NCI-H1048 (cell line): ENCODE results near the gene ELF3.
"Not testable (repeated sequence)": the region's sequence is repeated elsewhere in the genome, so short reads cannot be mapped to it uniquely, and the experiment has no call there.

ENCODE experiments used
- DNase-seq: peaks from one replicate; lab custom pipeline; 2025; lab: John Stamatoyannopoulos, UW

ELF3 gene

GRCh38 chr1:202007805-202008489, 2.4 kb upstream of the ELF3 start:
- no peak for DNase-seq

DNA sequence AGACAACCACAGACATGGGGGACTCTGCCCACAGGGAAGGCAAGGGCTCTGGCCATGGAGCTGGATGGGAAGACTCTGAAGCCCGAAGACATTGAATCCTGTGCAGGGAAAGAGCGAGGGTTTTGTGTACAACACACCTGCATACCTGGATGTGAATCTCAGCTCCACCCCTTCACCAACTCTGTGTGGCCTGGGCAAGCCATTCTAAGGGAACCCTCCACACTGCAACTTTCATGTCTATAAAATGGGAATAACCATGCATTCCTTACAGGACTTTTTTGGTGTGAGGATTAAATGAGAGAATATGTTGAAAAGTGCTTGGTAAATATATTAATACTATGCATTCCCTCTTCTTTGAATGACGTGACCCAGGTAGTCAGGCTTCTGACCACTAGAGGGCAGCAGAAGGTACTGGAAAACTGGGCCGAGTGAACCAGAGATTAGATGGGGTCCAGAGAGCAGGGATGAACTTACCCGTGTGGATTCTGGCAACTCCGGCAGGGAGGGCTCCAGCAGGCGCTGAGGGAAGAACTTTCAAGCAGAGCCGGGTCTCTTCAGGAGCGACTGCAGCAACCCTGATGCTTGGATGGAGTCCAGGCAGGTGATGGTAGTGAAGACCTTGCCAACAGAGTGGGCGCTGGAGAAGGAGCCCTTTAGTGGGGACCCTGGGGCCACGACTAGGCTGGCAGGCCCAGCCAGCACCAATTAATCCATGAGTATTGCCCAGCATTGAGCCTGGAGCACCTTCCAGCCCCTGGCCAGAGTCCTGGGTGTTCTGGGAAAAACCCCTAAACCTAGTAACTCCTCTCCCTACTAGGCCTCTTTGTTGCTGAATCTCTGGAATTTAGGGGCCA, 834 bp upstream of the ELF3 start:
- DNase-seq, result peak; percentile 84

DNA sequence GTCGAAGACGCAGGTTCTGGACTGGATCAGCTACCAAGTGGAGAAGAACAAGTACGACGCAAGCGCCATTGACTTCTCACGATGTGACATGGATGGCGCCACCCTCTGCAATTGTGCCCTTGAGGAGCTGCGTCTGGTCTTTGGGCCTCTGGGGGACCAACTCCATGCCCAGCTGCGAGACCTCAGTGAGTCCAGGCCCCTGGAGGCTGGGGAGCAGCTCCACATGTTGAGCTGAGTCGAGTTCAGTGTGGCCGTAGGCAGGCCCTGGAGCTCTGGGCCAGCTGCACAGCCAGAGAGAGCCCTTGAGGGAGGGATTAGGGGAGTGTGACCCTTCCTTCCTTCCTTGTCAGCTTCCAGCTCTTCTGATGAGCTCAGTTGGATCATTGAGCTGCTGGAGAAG, 1.6 kb downstream of the ELF3 start:
- DNase-seq, result no peak

DNA sequence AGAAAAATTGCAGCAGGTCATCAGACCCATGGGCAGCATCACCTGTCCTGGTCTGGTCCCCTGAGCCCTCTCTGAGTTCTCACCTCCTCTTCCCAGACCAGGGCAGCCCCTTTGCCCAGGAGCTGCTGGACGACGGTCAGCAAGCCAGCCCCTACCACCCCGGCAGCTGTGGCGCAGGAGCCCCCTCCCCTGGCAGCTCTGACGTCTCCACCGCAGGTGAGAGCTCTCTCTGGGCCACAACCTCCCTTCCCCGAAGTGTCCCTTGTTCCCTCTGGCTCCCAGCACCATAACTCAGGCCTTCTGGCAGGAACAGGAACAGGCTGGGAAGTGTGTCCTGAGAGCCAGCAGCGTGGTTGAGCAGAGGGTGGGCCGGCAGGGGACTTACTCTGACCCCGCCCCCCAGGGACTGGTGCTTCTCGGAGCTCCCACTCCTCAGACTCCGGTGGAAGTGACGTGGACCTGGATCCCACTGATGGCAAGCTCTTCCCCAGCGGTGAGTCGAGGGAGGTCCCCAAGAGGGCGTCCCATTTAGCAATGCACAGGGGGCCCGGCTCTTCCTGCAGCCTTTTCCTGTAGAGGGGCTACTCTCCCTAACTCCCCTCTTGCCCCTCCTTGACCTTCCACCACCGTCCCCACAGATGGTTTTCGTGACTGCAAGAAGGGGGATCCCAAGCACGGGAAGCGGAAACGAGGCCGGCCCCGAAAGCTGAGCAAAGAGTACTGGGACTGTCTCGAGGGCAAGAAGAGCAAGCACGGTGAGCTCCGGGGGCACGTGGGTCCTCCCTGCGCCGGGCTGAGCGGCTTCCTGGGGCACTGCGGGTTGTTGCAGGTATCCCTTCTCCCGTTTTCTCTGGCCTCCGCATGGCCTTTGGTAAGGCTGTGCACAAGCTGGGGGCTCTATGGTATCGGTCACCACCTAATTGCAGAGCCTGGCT, 2.4 kb downstream of the ELF3 start:
- no peak for DNase-seq

GRCh38 chr1:202013603-202014002, 3.2 kb downstream of the ELF3 start:
- no peak for DNase-seq

- DNase-seq, result no peak
Measured at GRCh38 chr1:202014060-202014459, 3.7 kb downstream of the ELF3 start.

- DNase-seq, result no peak
Measured at GRCh38 chr1:202014915-202015661, 4.7 kb downstream of the ELF3 start.

DNA sequence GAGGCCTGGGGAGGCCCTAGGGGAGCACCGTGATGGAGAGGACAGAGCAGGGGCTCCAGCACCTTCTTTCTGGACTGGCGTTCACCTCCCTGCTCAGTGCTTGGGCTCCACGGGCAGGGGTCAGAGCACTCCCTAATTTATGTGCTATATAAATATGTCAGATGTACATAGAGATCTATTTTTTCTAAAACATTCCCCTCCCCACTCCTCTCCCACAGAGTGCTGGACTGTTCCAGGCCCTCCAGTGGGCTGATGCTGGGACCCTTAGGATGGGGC, 5.2 kb downstream of the ELF3 start:
- no peak for DNase-seq

- DNase-seq, result no peak
Measured at GRCh38 chr1:202016022-202016810, 5.8 kb downstream of the ELF3 start.

- DNase-seq, result no peak
Measured at GRCh38 chr1:202016811-202017748, 6.7 kb downstream of the ELF3 start.

- DNase-seq, result no peak
Measured at GRCh38 chr1:202017749-202018467, 7.5 kb downstream of the ELF3 start.

GRCh38 chr1:202018468-202019234, 8.3 kb downstream of the ELF3 start:
- no peak for DNase-seq

DNA sequence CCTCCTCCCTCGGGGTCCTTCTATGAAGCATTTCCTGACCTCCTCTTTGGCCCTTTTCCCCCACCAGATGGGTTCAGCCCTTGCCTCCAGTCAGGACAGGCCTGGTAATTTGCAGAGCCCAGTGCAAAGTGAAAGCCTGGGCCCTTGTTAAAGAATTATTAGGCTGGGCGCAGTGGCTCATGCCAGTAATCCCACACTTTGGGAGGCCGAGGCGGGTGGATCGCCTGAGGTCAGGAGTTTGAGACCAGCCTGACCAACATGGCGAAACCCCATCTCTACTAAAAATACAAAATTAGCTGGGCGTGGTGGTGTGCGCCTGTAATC, 8.8 kb downstream of the ELF3 start:
- DNase-seq, result not testable (repeated sequence)

GRCh38 chr1:202023001-202023433, 12.6 kb downstream of the ELF3 start:
- DNase-seq, result no peak

DNA sequence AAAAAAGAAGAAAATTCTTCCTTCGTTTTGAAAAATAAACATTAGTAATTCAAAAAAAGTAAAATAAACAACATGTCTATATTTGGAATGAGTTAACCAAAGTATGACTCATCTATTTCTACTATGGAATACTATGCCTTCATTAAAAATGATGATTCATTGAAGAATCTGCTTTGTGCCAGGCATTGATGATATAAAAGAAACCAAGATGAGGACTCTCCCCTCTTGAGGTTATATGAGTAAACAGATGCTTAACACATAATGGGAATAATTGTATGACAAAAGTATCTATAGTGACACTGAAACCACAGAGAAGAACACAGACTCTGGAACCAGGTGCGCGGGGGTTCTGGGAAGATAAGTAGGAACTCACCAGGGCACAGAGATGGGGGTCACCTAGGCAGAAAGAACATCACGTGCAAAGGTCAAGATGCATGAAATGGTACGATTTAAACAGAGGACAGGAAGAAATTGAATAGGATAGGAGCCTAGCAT, 18.8 kb downstream of the ELF3 start:
- DNase-seq, result no peak

- no peak for DNase-seq
Measured at GRCh38 chr1:202029727-202030126, 19.3 kb downstream of the ELF3 start.

DNA sequence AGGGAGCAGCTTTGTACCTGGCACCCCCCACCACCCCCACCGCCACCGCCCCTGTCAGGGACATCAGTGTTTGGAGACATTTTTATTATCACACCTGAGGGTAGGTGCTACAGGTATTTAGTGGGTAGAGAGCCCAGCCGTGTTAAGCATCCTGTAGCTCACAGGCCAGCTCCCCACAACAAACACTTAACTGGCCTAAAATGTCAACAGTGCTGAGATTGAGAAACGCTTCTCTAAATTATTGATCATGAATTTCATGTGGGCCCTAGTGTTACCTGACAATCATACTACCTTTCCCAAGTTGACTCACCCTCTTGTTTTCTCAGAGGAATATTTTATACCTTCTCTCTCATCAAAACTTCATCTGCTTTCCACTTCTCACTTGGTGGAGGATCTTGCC, 21.4 kb downstream of the ELF3 start:
- DNase-seq, result no peak

DNA sequence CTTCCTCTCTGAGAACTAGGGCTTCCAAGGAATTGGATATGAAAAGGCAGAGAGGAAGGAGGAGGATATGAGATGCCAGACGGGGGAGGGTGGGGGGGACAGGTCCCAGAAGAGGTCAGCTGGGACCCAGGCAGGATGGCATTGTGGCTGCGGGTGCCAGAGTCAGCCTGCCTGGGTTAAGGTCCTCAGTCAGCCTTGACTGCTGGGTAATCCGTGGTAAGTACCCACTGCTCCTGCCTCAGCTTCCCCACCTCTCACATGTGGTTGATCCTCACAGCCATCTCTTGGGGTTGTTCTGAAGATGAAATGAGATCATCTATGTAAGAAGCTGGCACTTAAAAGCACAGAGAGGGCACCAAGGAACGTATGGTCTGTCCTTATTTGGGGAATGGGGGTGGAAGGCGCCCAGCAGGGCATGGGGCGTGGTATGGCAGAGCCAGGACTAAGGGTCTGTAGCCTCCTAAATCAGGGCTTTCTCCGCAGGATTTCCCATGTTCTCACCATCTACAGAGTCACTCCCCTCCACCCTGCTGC, 23.8 kb downstream of the ELF3 start:
- no peak for DNase-seq
